Panc1 (cell line): ENCODE measurements around the gene PDE1C. TPM values are rescaled to one million over a fixed set of nuclear protein-coding genes. Genes with fewer than 3 reads are reported as not detected.
"Not testable (repeated sequence)": the region's sequence is repeated elsewhere in the genome, so short reads cannot be mapped to it uniquely, and the experiment has no call there.

Experiments
- ATAC-seq: fragments of 200-7000 bp; cut with Tn5 transposase; 2 replicates; pipeline ENCODE4 v1.9.1; 2020; ENCODE audit warnings: mild to moderate bottlenecking, moderate library complexity
- BruUV-seq: library from RNA; stranded (reverse); fragments of 400-500 nt; replicated peaks from 2 replicates; lab custom pipeline; 2021; lab: Mats Ljungman, UMichigan
- CTCF ChIA-PET: fragments of 300-600 bp; sonication (Branson Sonifier 250); formaldehyde crosslinking; loops from one replicate; lab custom pipeline; 2022; ENCODE audit warnings: antibody characterized with exemption; lab: Charles Lee
- POLR2A ChIA-PET: fragments of 300-600 bp; sonication (Branson Sonifier 250); formaldehyde crosslinking; loops from one replicate; lab custom pipeline; 2022; ENCODE audit warnings: antibody characterized with exemption; lab: Charles Lee
- DNase-seq: peaks from one replicate; pipeline ENCODE4 v3.0.0-alpha.2; 2010; ENCODE audit warnings: low read depth, low spot score
- H3K27ac ChIP-seq: 2 replicates; pipeline ENCODE4 v1.5.1; 2011; ENCODE audit warnings: mild to moderate bottlenecking, low read length, inconsistent platforms
- H3K27me3 ChIP-seq: fragments of 200-500 bp; sonication (Bioruptor generic); 2 replicates; pipeline ENCODE4 v1.6.0; 2014; ENCODE audit warnings: low read length, inconsistent platforms; ENCODE audit not compliant: control insufficient read depth, insufficient read depth
- H3K36me3 ChIP-seq: fragments of 200-500 bp; sonication (Bioruptor generic); 2 replicates; pipeline ENCODE4 v1.5.1; 2014; ENCODE audit warnings: inconsistent platforms, mild to moderate bottlenecking, low read length, moderate library complexity; ENCODE audit not compliant: control insufficient read depth, insufficient read depth
- H3K4me1 ChIP-seq: 2 replicates; pipeline ENCODE4 v1.5.1; 2011; ENCODE audit warnings: inconsistent platforms, mild to moderate bottlenecking, low read length, moderate library complexity; ENCODE audit not compliant: control insufficient read depth, insufficient read depth
- H3K4me3 ChIP-seq, 2 experiments: 2 replicates each; pipeline ENCODE4 v1.5.1; 2011 to 2012; ENCODE audit warnings: low read depth in 2 of 2, low read length in 2 of 2, mild to moderate bottlenecking in 2 of 2, inconsistent platforms in 1 of 2, moderate library complexity in 1 of 2
- H3K9me3 ChIP-seq: fragments of 200-500 bp; sonication (Bioruptor generic); 2 replicates; pipeline ENCODE4 v1.5.1; 2014; ENCODE audit warnings: low read depth, mild to moderate bottlenecking, inconsistent platforms, low read length, moderate library complexity; ENCODE audit not compliant: control insufficient read depth, insufficient read depth
- CTCF ChIP-seq: fragments of 450-650 bp; IDR thresholded peaks from 2 replicates; pipeline ENCODE4 v1.5.1; 2017; ENCODE audit warnings: mild to moderate bottlenecking
- POLR2AphosphoS5 ChIP-seq: IDR thresholded peaks from 2 replicates; pipeline ENCODE4 v1.6.1; 2012; ENCODE audit warnings: mild to moderate bottlenecking, low read depth, low read length, moderate library complexity
- REST ChIP-seq, 2 experiments: IDR thresholded peaks; 2 replicates each; pipeline ENCODE4 v1.6.1; 2011 to 2012; ENCODE audit warnings: low read depth in 2 of 2, control low read depth in 1 of 2, low read length in 1 of 2, mild to moderate bottlenecking in 1 of 2, moderate library complexity in 1 of 2; ENCODE audit not compliant: insufficient read depth in 1 of 2
- SIN3A ChIP-seq: IDR thresholded peaks from 2 replicates; pipeline ENCODE4 v1.6.1; 2012; ENCODE audit warnings: low read depth, mild to moderate bottlenecking, low read length, moderate library complexity, borderline replicate concordance; ENCODE audit not compliant: insufficient read depth
- TCF7L2 ChIP-seq: IDR thresholded peaks from 2 replicates; pipeline ENCODE4 v1.6.1; 2011; ENCODE audit warnings: mild to moderate bottlenecking, low read depth, low read length, inconsistent platforms
- in situ Hi-C: cut with HindIII; loops from 2 replicates; pipeline ENCODE4 v1.10.0; 2016; ENCODE audit warnings: low sequenced_read_pairs, low pct_unique_long_range_greater_than_20kb
- intact Hi-C: fragments of 100-400 bp; cut with micrococcal nuclease; formaldehyde crosslinking; loops from one replicate; pipeline ENCODE4 v1.10.0; 2022; ENCODE audit not compliant: unreplicated experiment
- total RNA-seq: library from RNA; stranded (reverse); gene quantifications from one replicate; pipeline ENCODE4 v1.2.1, GENCODE V29; 2021; ENCODE audit not compliant: unreplicated experiment

The PDE1C gene
- total RNA-seq, 1 experiment from 2014 or later: not detected

DNA sequence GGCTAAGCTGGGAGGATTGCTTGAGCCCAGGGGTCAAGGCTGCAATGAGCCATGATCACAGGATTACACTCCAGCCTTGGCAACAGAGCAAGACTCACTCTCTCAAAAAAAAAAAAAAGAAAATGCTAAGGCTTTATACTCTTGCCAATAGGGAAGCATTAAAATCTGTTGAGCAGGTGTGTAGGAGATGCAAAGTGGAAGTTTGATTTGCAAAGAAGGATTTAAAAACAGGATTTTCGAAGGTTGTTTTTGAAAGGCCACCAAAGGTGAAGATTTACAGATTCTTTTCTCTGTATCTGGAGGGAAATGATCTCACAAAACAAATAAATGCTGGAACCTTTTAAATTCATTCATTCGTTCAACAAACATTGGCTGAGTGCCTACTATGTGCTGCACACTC lies 8.6 kb upstream of the PDE1C start:
- POLR2A ChIA-PET: no interaction called here
- no peak for DNase-seq
- in situ Hi-C loops: no loop called here
- no TSS peak for BruUV-seq
- Histone ChIP-seq H3K36me3 (no peaks in the 10 kb centered on the region), H3K4me1 (no peaks in the 10 kb centered on the region), H3K9me3 (no peaks in the 10 kb centered on the region), H3K27ac (no peak overlapping the region), H3K27me3 (no peaks in the 10 kb centered on the region), H3K4me3 (no peak overlapping the region)
- CTCF ChIA-PET: no interaction called here
- intact Hi-C loops: no loop called here
- TF ChIP-seq CTCF (no peak), TCF7L2 (no peak), REST (IDR thresholded peaks at IDR 0.05; ENCODE audit: insufficient read depth in 1 of 2, low read depth in 2 of 2, low read length in 1 of 2) (no peak), POLR2AphosphoS5 (no peak), SIN3A (no peak)
- ATAC-seq: no peak

GRCh38 chr7:32077806-32078205 lies 7.6 kb upstream of the PDE1C start:
- DNase-seq (no peak), ATAC-seq (no peak)
- CTCF ChIA-PET: no interaction called here
- Histone ChIP-seq H3K4me1 (no peaks in the 10 kb centered on the region), H3K27ac (no peak overlapping the region), H3K9me3 (no peaks in the 10 kb centered on the region), H3K27me3 (peaks cover 2% of the 10 kb centered on the region; the same call in 1 of the 2 replicates), H3K4me3 (no peak overlapping the region), H3K36me3 (no peaks in the 10 kb centered on the region)
- POLR2A ChIA-PET: no interaction called here
- TF ChIP-seq TCF7L2 (no peak), REST (IDR thresholded peaks at IDR 0.05; ENCODE audit: insufficient read depth in 1 of 2, low read depth in 2 of 2, low read length in 1 of 2) (no peak), SIN3A (no peak), POLR2AphosphoS5 (no peak), CTCF (no peak)
- intact Hi-C loops: no loop called here
- in situ Hi-C loops: no loop called here
- BruUV-seq: no TSS peak

DNA sequence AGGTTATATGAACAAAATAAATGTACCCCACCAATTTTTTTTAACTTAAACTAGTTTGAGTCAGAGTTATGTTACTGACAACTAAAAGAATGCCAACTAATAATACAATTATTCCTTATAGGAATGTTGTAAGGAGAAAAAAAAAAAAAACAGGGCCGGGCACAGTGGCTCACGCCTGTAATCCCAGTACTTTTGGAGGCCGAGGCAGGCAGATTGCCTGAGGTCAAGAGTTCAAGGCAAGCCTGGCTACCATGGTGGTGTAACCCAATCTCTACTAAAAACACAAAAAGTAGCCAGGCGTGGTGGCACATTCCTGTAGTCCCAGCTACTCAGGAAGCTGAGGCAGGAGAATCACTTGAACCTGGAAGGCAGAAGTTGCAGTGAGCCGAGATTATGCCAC lies 6.6 kb upstream of the PDE1C start:
- POLR2A ChIA-PET, H3K27ac ChIP-seq, BruUV-seq, H3K36me3 ChIP-seq, DNase-seq, H3K4me1 ChIP-seq, H3K9me3 ChIP-seq, CTCF ChIA-PET, intact Hi-C loops, ATAC-seq, H3K4me3 ChIP-seq, in situ Hi-C loops: not testable (repeated sequence)
- H3K27me3 ChIP-seq: peaks cover 12% of the 10 kb centered on the region
